Omental fat pad (tissue), 4 donors: ENCODE data around the gene OSBPL10. TPM values are rescaled to one million over a fixed set of nuclear protein-coding genes. Genes with fewer than 3 reads are reported as not detected.

Experiments used
- ATAC-seq: fragments of 150-250 bp; one replicate; pipeline ENCODE4 v1.9.1; 2016; ENCODE audit warnings: mild to moderate bottlenecking, moderate library complexity; ENCODE audit not compliant: low FRiP score
- DNase-seq: peaks from one replicate; pipeline ENCODE4 v3.0.0-alpha.2; 2019; ENCODE audit warnings: low spot score
- total RNA-seq, 4 donors: library from RNA; depleted of rRNA; stranded (reverse); fragments of >200 nt; gene quantifications; one replicate each; pipeline ENCODE4 v1.1.0, GENCODE V29; 2016
- TF ChIP-seq, protein P1 (sequence below), 3 donors: fragments of 450-650 bp; IDR thresholded peaks; one replicate each; pipeline ENCODE4 v1.5.1; 2016 to 2017; ENCODE audit warnings: antibody characterized with exemption in 3 of 3, mild to moderate bottlenecking in 3 of 3, moderate library complexity in 2 of 3

Gene OSBPL10
- total RNA-seq, 4 donors from 2014 or later: 6.3 to 67.1 (median 10.5) TPM

DNA sequence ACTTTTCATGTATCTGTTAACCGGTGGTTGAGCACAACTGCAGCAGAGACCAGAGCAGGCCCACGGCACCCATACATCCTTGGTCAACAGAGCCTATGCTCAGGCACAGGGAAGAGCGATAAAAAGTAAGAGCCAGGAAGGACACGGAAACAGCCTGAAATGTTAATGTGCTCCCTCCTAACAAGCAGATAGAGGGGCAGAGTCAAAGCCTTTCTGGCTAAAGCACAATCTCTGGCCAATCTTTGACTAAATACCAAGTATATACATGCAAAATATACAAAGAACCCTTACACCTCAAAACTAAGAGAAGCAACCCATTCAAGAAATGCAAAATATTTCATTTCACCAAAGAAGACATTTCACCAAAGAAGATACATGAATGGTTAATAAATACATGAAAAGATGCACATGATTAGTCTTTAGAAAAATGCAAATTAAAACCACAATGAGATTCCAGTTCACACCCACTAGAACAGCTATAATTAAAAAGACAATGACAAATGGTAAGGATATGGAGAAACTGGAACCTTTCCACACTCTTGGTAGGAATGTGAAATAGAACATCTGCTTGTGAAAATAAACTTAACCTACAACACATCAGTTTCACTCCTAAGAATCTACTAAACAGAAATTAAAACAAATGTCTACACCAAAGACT, 88.0 kb downstream of the OSBPL10 start:
- no peak for ATAC-seq
- no peak for DNase-seq
- TF ChIP-seq, protein P1, sequence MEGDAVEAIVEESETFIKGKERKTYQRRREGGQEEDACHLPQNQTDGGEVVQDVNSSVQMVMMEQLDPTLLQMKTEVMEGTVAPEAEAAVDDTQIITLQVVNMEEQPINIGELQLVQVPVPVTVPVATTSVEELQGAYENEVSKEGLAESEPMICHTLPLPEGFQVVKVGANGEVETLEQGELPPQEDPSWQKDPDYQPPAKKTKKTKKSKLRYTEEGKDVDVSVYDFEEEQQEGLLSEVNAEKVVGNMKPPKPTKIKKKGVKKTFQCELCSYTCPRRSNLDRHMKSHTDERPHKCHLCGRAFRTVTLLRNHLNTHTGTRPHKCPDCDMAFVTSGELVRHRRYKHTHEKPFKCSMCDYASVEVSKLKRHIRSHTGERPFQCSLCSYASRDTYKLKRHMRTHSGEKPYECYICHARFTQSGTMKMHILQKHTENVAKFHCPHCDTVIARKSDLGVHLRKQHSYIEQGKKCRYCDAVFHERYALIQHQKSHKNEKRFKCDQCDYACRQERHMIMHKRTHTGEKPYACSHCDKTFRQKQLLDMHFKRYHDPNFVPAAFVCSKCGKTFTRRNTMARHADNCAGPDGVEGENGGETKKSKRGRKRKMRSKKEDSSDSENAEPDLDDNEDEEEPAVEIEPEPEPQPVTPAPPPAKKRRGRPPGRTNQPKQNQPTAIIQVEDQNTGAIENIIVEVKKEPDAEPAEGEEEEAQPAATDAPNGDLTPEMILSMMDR (IDR thresholded peaks at IDR 0.05): no peak

DNA sequence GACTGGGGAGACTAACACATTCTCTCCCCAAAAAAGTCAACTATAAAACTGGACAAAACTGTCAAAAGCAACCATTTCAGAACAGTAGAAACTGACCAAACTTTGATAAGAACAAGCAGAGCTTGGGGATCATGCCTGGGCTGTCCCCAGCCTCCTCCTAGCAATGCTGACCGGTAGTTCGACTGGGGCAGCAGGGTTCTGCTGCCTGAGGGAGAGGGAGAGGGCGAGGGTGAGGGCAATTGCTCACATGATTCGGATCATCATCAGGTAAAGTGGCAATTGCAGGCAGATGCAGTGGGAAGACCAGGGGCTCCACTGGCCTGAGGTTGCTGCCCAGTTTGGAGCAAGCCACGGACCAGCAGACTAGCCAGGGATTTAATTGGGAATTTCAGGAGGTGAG, 88.6 kb downstream of the OSBPL10 start:
- ATAC-seq (no peak), DNase-seq (no peak)
- TF ChIP-seq, protein P1 (IDR thresholded peaks at IDR 0.05): no peak

DNA sequence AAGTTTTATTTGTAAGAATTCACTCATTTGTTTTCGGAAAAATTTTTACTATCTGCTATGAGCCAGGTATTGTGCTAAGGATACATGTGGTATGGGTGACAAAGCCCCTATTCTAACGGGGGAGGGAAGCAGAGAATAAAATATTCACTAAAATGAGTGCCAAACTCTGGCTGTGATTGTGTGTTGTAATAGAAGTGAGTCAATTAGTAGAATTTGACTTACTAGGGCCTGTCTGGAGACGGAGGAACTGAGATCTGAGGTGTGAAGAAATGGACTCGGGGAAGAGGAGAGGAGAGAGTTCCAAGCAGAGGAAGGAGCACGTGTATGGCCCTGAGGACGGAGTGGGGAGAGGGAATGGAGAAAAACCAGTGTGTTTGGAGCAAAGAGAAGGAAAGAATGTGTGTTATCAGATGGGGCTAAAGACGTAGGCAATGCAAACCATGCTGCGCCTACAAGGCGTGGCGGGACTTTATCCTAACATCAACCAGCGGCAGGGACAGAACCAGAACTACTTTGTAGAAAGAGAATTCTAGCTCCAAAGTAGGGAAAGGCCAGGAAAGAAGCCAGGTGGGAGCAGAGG, 89.1 kb downstream of the OSBPL10 start:
- DNase-seq: no peak
- ATAC-seq: no peak
- TF ChIP-seq, protein P1 (IDR thresholded peaks at IDR 0.05): no peak

DNA sequence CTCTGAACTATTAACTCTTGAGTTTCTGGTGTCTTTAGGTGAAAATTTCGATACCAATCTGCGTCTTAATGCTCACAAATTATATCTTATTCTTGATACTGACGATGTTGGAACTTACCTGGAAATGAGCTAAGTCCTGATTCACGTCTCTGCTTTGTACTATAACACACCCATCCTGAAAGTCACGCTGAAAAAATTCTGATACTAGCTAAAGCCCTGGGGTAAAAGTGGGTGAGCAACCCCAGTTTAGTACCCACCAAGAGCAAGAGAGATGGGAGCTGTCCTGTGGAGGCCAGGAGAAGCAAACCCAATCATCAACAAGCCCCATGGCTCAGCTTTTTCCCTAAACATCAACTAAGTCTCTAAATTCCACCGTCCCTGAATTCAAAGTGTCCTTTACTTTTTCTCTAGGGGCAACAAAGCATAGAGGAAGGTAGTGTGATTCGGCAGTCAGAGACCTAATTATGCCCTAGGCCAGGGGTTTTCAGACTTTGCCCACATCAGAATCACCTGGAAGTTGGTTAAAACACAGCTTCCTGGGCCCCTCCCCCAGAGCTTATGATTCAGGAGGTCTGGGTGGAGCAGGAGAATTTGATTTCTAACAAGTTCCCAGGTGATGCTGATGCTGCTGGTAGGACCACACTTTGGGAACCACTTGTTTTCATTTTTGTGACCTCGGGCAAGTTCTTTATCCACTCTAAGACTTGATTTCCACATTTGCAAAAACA, 90.2 kb downstream of the OSBPL10 start:
- TF ChIP-seq, protein P1 (IDR thresholded peaks at IDR 0.05): no peak
- ATAC-seq (no peak), DNase-seq (no peak)

DNA sequence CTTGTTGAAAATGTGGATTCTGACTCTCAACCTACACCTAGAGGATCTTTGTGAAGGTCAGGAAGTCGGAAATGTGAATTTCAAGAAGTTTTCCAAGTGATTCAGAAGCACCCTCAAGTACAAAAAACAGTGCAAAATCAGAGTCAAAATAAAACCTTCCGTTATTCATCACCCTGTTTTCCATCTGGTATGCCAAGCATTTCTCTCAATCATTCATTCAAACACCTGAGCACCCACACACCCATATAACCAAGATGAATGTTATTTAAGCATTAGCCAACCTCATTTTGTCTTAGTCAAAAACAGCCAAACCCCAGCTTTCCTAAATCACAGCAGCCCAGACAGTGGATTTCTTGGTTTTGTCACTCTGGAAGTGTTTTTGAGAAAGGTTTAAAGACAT, 91.1 kb downstream of the OSBPL10 start:
- DNase-seq: no peak
- TF ChIP-seq, protein P1 (IDR thresholded peaks at IDR 0.05): no peak
- ATAC-seq: no peak

DNA sequence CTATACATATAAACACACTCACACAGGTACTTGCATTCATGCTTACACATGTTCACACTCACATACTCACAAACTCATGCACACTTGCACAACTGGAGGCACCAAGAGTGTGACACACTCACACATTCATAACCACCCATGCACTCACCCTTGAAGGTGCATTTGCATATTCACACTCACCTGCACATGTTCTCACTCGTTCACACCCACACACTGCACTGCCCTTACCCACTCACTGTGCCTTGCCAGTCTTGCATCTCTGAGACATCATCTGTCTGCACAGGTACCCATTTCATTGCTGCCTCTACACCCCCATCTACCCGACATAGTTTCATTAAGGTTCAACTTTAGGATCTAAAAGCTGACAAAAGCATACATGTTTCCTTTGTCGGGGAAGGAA, 95.8 kb downstream of the OSBPL10 start:
- DNase-seq (no peak), ATAC-seq (no peak)
- TF ChIP-seq, protein P1 (IDR thresholded peaks at IDR 0.05): no peak
